ENCODE measurements around the gene SLC6A5. TPM values are rescaled to one million over a fixed set of nuclear protein-coding genes. Genes with fewer than 3 reads are reported as not detected.

The SLC6A5 gene
- total and polyA plus RNA-seq, 2 donors from 2014 or later, result not detected

- FAIRE-seq (no peak), DNase-seq (no peak)
- no peaks in the 10 kb centered on the region for H3K4me1 ChIP-seq (ENCODE audit: control insufficient read depth in 2 of 3, insufficient read depth in 2 of 3, low read depth in 1 of 3, low read length in 3 of 3)
- H3K9me3 ChIP-seq (ENCODE audit: control insufficient read depth in 2 of 3, insufficient read depth in 1 of 3, low read length in 3 of 3), result no peaks in the 10 kb centered on the region
- peaks cover 43% of the 10 kb centered on the region for H3K27me3 ChIP-seq (ENCODE audit: control insufficient read depth, insufficient read depth, low read length)
- no peak overlapping the region for H3K27ac ChIP-seq (ENCODE audit: low read depth in 2 of 2, low read length in 2 of 2)
- H3K9ac ChIP-seq (ENCODE audit: low read length in 3 of 3), result no peak overlapping the region
- no peaks in the 10 kb centered on the region for H3K36me3 ChIP-seq (ENCODE audit: control insufficient read depth in 2 of 3, insufficient read depth in 3 of 3, low read length in 3 of 3)
- TF ChIP-seq CTCF (IDR thresholded peaks at IDR 0.05; ENCODE audit: borderline replicate concordance, extremely low read depth, insufficient read depth), result no peak
- H3K4me3 ChIP-seq (ENCODE audit: low read length in 3 of 3), result no peak overlapping the region
- intact Hi-C loops (cut with DNase I), result no loop called here
Measured at GRCh38 chr11:20597680-20598484, 1.5 kb upstream of the SLC6A5 start.

GRCh38 chr11:20598492-20598891, 916 bp upstream of the SLC6A5 start:
- Histone ChIP-seq H3K4me3 (ENCODE audit: low read length in 3 of 3) (no peak overlapping the region), H3K27me3 (ENCODE audit: control insufficient read depth, insufficient read depth, low read length) (peaks cover 49% of the 10 kb centered on the region), H3K4me1 (ENCODE audit: control insufficient read depth in 2 of 3, insufficient read depth in 2 of 3, low read depth in 1 of 3, low read length in 3 of 3) (no peaks in the 10 kb centered on the region), H3K27ac (ENCODE audit: low read depth in 2 of 2, low read length in 2 of 2) (no peak overlapping the region), H3K36me3 (ENCODE audit: control insufficient read depth in 2 of 3, insufficient read depth in 3 of 3, low read length in 3 of 3) (no peaks in the 10 kb centered on the region), H3K9ac (ENCODE audit: low read length in 3 of 3) (no peak overlapping the region), H3K9me3 (ENCODE audit: control insufficient read depth in 2 of 3, insufficient read depth in 1 of 3, low read length in 3 of 3) (no peaks in the 10 kb centered on the region)
- FAIRE-seq (no peak), DNase-seq (no peak)
- intact Hi-C loops (cut with DNase I), result no loop called here
- no peak for TF ChIP-seq CTCF (IDR thresholded peaks at IDR 0.05; ENCODE audit: borderline replicate concordance, extremely low read depth, insufficient read depth)

GRCh38 chr11:20600020-20600346, 575 bp downstream of the SLC6A5 start:
- Histone ChIP-seq H3K4me3 (ENCODE audit: low read length in 3 of 3) (no peak overlapping the region), H3K27ac (ENCODE audit: low read depth in 2 of 2, low read length in 2 of 2) (no peak overlapping the region), H3K4me1 (ENCODE audit: control insufficient read depth in 2 of 3, insufficient read depth in 2 of 3, low read depth in 1 of 3, low read length in 3 of 3) (no peaks in the 10 kb centered on the region), H3K36me3 (ENCODE audit: control insufficient read depth in 2 of 3, insufficient read depth in 3 of 3, low read length in 3 of 3) (no peaks in the 10 kb centered on the region), H3K27me3 (ENCODE audit: control insufficient read depth, insufficient read depth, low read length) (peaks cover 59% of the 10 kb centered on the region), H3K9me3 (ENCODE audit: control insufficient read depth in 2 of 3, insufficient read depth in 1 of 3, low read length in 3 of 3) (no peaks in the 10 kb centered on the region), H3K9ac (ENCODE audit: low read length in 3 of 3) (no peak overlapping the region)
- no peak for DNase-seq
- TF ChIP-seq CTCF (IDR thresholded peaks at IDR 0.05; ENCODE audit: borderline replicate concordance, extremely low read depth, insufficient read depth), result no peak
- intact Hi-C loops (cut with DNase I), result no loop called here
- no peak for FAIRE-seq

- Histone ChIP-seq H3K4me1 (ENCODE audit: control insufficient read depth in 2 of 3, insufficient read depth in 2 of 3, low read depth in 1 of 3, low read length in 3 of 3) (no peaks in the 10 kb centered on the region), H3K9ac (ENCODE audit: low read length in 3 of 3) (no peak overlapping the region), H3K27ac (ENCODE audit: low read depth in 2 of 2, low read length in 2 of 2) (no peak overlapping the region), H3K36me3 (ENCODE audit: control insufficient read depth in 2 of 3, insufficient read depth in 3 of 3, low read length in 3 of 3) (no peaks in the 10 kb centered on the region), H3K9me3 (ENCODE audit: control insufficient read depth in 2 of 3, insufficient read depth in 1 of 3, low read length in 3 of 3) (no peaks in the 10 kb centered on the region), H3K27me3 (ENCODE audit: control insufficient read depth, insufficient read depth, low read length) (peaks cover 64% of the 10 kb centered on the region), H3K4me3 (ENCODE audit: low read length in 3 of 3) (no peak overlapping the region)
- TF ChIP-seq CTCF (IDR thresholded peaks at IDR 0.05; ENCODE audit: borderline replicate concordance, extremely low read depth, insufficient read depth), result no peak
- DNase-seq, result no peak
- FAIRE-seq, result no peak
- intact Hi-C loops (cut with DNase I), result no loop called here
Measured at GRCh38 chr11:20600551-20600950, 1.1 kb downstream of the SLC6A5 start.

Measured in kidney (tissue), 14 donors.